ENCODE results near the gene SLC2A6.

DNA sequence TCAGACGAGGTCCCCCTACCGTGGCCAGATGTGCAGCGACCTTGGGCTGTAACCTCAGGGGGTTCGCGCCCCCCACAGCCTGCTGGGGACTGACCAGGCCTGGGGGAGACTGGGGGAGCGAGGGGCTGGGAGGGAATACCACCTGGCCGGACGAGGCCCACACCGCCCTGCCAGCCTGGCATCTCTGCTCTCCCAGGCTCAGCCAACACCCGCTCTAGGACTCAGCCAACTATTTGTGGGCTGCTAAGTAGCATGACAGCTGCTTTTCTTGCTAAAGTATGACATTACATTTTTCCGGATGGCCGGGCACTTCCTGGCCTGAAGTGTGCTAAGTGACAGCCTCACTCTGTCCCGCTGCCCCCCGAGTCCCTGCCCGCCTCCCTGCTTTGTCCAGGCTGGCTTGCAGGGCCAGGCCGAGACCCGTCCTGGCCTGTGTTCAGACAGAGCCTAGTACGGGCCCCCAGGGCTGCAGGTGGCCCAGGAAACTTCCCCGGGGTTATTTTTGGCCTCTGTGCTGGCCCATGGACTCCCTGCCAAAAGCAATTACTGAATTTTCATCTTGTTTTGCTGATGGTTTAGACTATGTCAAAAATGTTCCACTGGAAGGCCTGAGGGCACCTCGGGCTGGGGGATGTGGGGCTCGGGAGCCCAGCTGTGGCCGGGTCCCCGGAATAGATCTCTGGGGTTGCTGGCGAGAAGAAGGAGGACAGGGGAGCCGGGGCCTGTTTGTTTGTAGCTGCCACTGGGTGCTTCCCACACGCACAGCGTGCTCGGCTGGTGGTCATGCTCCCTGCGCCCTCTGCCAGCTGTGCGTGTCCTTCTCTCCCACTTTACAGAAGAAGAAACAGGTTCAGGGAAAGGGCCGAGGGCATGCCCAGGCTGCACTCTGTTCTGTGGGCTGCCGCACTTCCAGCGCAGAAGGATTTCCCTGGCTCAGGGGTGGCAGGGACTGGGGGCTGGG lies 13.4 kb upstream of the SLC2A6 start:
- TF ChIP-seq CBX8 (IDR thresholded peaks at IDR 0.05; ENCODE audit: borderline replicate concordance, low read depth, low read length), result no peak
- TF ChIP-seq SP1 (IDR thresholded peaks at IDR 0.05; ENCODE audit: low read depth, low read length), result no peak
- no peak for TF ChIP-seq ZNF274 (IDR thresholded peaks at IDR 0.05; ENCODE audit: borderline replicate concordance, extremely low read depth, low read length)
